Stimulated activated naive CD8-positive, alpha-beta T cell treated with anti-CD3 and anti-CD28 coated beads, Interleukin-15, amount 100 ng/mL, for 72 hours (primary cell): ENCODE measurements around the gene RIPOR1.
"Not testable (repeated sequence)": the region's sequence is repeated elsewhere in the genome, so short reads cannot be mapped to it uniquely, and the experiment has no call there.

Source experiments
- ATAC-seq: fragments of 150-1000 bp; cut with Tn5 transposase; 2 replicates; pipeline ENCODE4 v1.10.0; 2021; ENCODE audit warnings: mild to moderate bottlenecking, moderate library complexity
- DNase-seq, 2 donors: peaks; one replicate each; pipeline ENCODE4 v3.0.0; 2021 to 2022
- H3K27ac Mint-ChIP-seq, 2 donors: one replicate each; pipeline ENCODE4 v1.8.0; 2022; ENCODE audit warnings: mild to moderate bottlenecking in 2 of 2, mixed read lengths in 2 of 2, moderate library complexity in 2 of 2
- H3K27me3 Mint-ChIP-seq: one replicate; pipeline ENCODE4 v1.8.0; 2022; ENCODE audit warnings: mixed read lengths
- H3K4me1 Mint-ChIP-seq: one replicate; pipeline ENCODE4 v1.8.0; 2022; ENCODE audit warnings: mild to moderate bottlenecking, mixed read lengths
- H3K4me3 Mint-ChIP-seq, 2 donors: one replicate each; pipeline ENCODE4 v1.8.0; 2022; ENCODE audit warnings: mild to moderate bottlenecking in 2 of 2, mixed read lengths in 2 of 2, moderate library complexity in 1 of 2
- H3K9me3 Mint-ChIP-seq, 2 donors: one replicate each; pipeline ENCODE4 v1.8.0; 2022; ENCODE audit warnings: mixed read lengths in 2 of 2

The RIPOR1 gene

GRCh38 chr16:67528870-67529581 lies 397 bp downstream of the RIPOR1 start:
- peaks cover 60% of the 10 kb centered on the region for H3K27me3 Mint-ChIP-seq
- H3K4me3 Mint-ChIP-seq: peak overlapping the region; percentile 89 to 93
- peaks cover 22% of the 10 kb centered on the region for H3K4me1 Mint-ChIP-seq
- no peaks in the 10 kb centered on the region for H3K9me3 Mint-ChIP-seq
- no peak overlapping the region for H3K27ac Mint-ChIP-seq
- peak in 1 of 2 donors; percentile 44 for DNase-seq
- ATAC-seq: peak; percentile 66

- peaks cover 60% of the 10 kb centered on the region for H3K27me3 Mint-ChIP-seq
- no peaks in the 10 kb centered on the region for H3K9me3 Mint-ChIP-seq
- peaks cover 22% of the 10 kb centered on the region for H3K4me1 Mint-ChIP-seq
- no peak overlapping the region for H3K27ac Mint-ChIP-seq
- peak; percentile 18 for ATAC-seq
- H3K4me3 Mint-ChIP-seq: peak overlapping the region; percentile 89 to 93
- DNase-seq: peak in 1 of 2 donors; percentile 28
Measured at GRCh38 chr16:67529582-67530012, 968 bp downstream of the RIPOR1 start.

GRCh38 chr16:67530013-67530939 lies 1.6 kb downstream of the RIPOR1 start:
- Mint-ChIP-seq H3K4me1 (peaks cover 25% of the 10 kb centered on the region), H3K27ac (peak overlapping the region in 1 of 2 donors; percentile 61), H3K27me3 (peaks cover 64% of the 10 kb centered on the region), H3K4me3 (peak overlapping the region; percentile 89 to 93), H3K9me3 (no peaks in the 10 kb centered on the region)
- ATAC-seq: peak; percentile 48
- peak in 1 of 2 donors; percentile 45 for DNase-seq

- Mint-ChIP-seq H3K4me3 (no peak overlapping the region), H3K27ac (no peak overlapping the region), H3K4me1 (peaks cover 35% of the 10 kb centered on the region), H3K27me3 (peaks cover 68% of the 10 kb centered on the region), H3K9me3 (no peaks in the 10 kb centered on the region)
- no peak for ATAC-seq
- DNase-seq: no peak
Measured at GRCh38 chr16:67531247-67531646, 2.6 kb downstream of the RIPOR1 start.

GRCh38 chr16:67533024-67533560 lies 4.5 kb downstream of the RIPOR1 start:
- peaks cover 61% of the 10 kb centered on the region for H3K27me3 Mint-ChIP-seq
- DNase-seq: no peak
- peaks cover 47% of the 10 kb centered on the region for H3K4me1 Mint-ChIP-seq
- H3K27ac Mint-ChIP-seq: no peak overlapping the region
- no peak overlapping the region for H3K4me3 Mint-ChIP-seq
- no peak for ATAC-seq
- H3K9me3 Mint-ChIP-seq: no peaks in the 10 kb centered on the region

- not testable (repeated sequence) for H3K4me3 Mint-ChIP-seq, H3K27ac Mint-ChIP-seq, DNase-seq, H3K9me3 Mint-ChIP-seq, ATAC-seq
- peaks cover 54% of the 10 kb centered on the region for H3K4me1 Mint-ChIP-seq
- peaks cover 61% of the 10 kb centered on the region for H3K27me3 Mint-ChIP-seq
Measured at GRCh38 chr16:67533987-67534386, 5.4 kb downstream of the RIPOR1 start.

- no peak overlapping the region for H3K4me3 Mint-ChIP-seq
- DNase-seq (no peak), ATAC-seq (no peak)
- H3K27ac Mint-ChIP-seq: no peak overlapping the region
- H3K27me3 Mint-ChIP-seq: peaks cover 60% of the 10 kb centered on the region
- H3K4me1 Mint-ChIP-seq: peaks cover 57% of the 10 kb centered on the region
- H3K9me3 Mint-ChIP-seq: no peaks in the 10 kb centered on the region
Measured at GRCh38 chr16:67534431-67534830, 5.8 kb downstream of the RIPOR1 start.

GRCh38 chr16:67535201-67535600 lies 6.6 kb downstream of the RIPOR1 start:
- no peak for ATAC-seq
- DNase-seq: no peak
- H3K4me3 Mint-ChIP-seq: no peak overlapping the region
- peak overlapping the region in 1 of 2 donors; percentile 54 for H3K27ac Mint-ChIP-seq
- H3K9me3 Mint-ChIP-seq: no peaks in the 10 kb centered on the region
- H3K4me1 Mint-ChIP-seq: peaks cover 56% of the 10 kb centered on the region
- H3K27me3 Mint-ChIP-seq: peaks cover 52% of the 10 kb centered on the region

GRCh38 chr16:67537270-67537635 lies 8.6 kb downstream of the RIPOR1 start:
- DNase-seq (peak in 1 of 2 donors; percentile 45), ATAC-seq (peak; percentile 63)
- H3K27me3 Mint-ChIP-seq: peaks cover 36% of the 10 kb centered on the region
- peak overlapping the region; percentile 86 for H3K4me3 Mint-ChIP-seq
- H3K27ac Mint-ChIP-seq: peak overlapping the region; percentile 72 to 85
- peaks cover 52% of the 10 kb centered on the region for H3K4me1 Mint-ChIP-seq
- H3K9me3 Mint-ChIP-seq: no peaks in the 10 kb centered on the region

- peaks cover 29% of the 10 kb centered on the region for H3K27me3 Mint-ChIP-seq
- peak; percentile 51 for ATAC-seq
- no peaks in the 10 kb centered on the region for H3K9me3 Mint-ChIP-seq
- peak overlapping the region in 1 of 2 donors; percentile 64 for H3K27ac Mint-ChIP-seq
- peak in 1 of 2 donors; percentile 55 for DNase-seq
- peaks cover 59% of the 10 kb centered on the region for H3K4me1 Mint-ChIP-seq
- H3K4me3 Mint-ChIP-seq: peak overlapping the region; percentile 86
Measured at GRCh38 chr16:67537636-67538591, 9.3 kb downstream of the RIPOR1 start.

- DNase-seq: no peak
- Mint-ChIP-seq H3K27ac (no peak overlapping the region), H3K4me1 (peaks cover 61% of the 10 kb centered on the region)
Measured at GRCh38 chr16:67538666-67539101, 10.1 kb downstream of the RIPOR1 start.

GRCh38 chr16:67539271-67539670 lies 10.6 kb downstream of the RIPOR1 start:
- Mint-ChIP-seq H3K4me1 (peaks cover 67% of the 10 kb centered on the region), H3K9me3 (no peaks in the 10 kb centered on the region), H3K4me3 (peak overlapping the region; percentile 4 to 51), H3K27ac (peak overlapping the region in 1 of 2 donors; percentile 84), H3K27me3 (peaks cover 23% of the 10 kb centered on the region)
- no peak for ATAC-seq
- no peak for DNase-seq

More at GRCh38 chr16:67538666-67539101, 10.1 kb downstream of the RIPOR1 start:
- peak overlapping the region; percentile 51 to 69 for H3K4me3 Mint-ChIP-seq
- H3K27me3 Mint-ChIP-seq: peaks cover 23% of the 10 kb centered on the region
- H3K9me3 Mint-ChIP-seq: no peaks in the 10 kb centered on the region
- ATAC-seq: no peak

GRCh38 chr16:67539691-67540635 lies 11.3 kb downstream of the RIPOR1 start:
- Mint-ChIP-seq H3K27ac (peak overlapping the region in 1 of 2 donors; percentile 84), H3K4me1 (peaks cover 69% of the 10 kb centered on the region), H3K4me3 (peak overlapping the region in 1 of 2 donors; percentile 4), H3K27me3 (peaks cover 22% of the 10 kb centered on the region), H3K9me3 (no peaks in the 10 kb centered on the region)
- ATAC-seq (no peak), DNase-seq (peak in 1 of 2 donors; percentile 19)

- Mint-ChIP-seq H3K27ac (no peak overlapping the region), H3K4me3 (no peak overlapping the region), H3K9me3 (no peaks in the 10 kb centered on the region), H3K27me3 (peaks cover 14% of the 10 kb centered on the region), H3K4me1 (peaks cover 61% of the 10 kb centered on the region)
- no peak for DNase-seq
- ATAC-seq: no peak
Measured at GRCh38 chr16:67540756-67541155, 12.1 kb downstream of the RIPOR1 start.
